NB4 (cell line): ENCODE data around the gene VAV2.

Source experiments
- MYC ChIP-seq: IDR thresholded peaks from 2 replicates; pipeline ENCODE4 v1.6.1; 2011; ENCODE audit warnings: low read depth, low read length
- POLR2A ChIP-seq: IDR thresholded peaks from 2 replicates; pipeline ENCODE4 v1.6.1; 2011; ENCODE audit warnings: mild to moderate bottlenecking; ENCODE audit not compliant: insufficient read length; ENCODE audit errors: extremely low read depth

DNA sequence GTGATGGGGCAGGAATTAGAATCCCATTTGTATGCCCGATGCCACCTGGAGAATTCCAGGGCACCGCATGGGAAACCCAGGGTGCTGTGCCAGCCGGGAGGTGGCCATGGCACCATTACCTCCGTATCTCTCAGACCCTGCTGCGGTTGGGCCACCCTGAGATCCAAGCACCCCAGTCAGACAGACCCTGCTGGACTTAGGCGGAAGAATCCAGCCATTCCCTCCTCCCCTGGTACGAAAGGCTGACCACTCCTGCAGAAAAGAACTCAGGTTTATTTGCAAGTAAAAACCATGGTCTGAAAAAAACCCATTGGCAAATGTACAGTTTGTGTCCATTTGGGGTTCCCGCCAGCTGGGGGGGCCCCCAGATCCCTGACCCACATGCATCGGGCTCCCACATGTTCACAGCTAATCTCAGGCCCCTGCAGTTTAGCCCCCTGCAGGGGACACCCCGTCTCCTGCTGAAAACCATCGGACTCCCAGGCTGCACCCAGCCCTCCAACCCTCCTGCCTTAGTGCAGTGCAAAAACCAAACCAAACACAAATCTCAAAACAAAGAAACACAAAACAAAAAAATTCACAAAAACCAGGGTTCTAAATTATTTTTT, 230.4 kb downstream of the VAV2 start:
- no peak for TF ChIP-seq POLR2A
- TF ChIP-seq MYC: no peak
